OCI-LY1 (cell line): ENCODE data around the gene ALG3.

Experiments
- H2AFZ ChIP-seq: fragments of 200-600 bp; sonication (generic), shearing (Covaris generic); 2 replicates; pipeline ENCODE4 v1.6.0; 2014; ENCODE audit warnings: antibody characterized with exemption, mild to moderate bottlenecking, low read length
- H3F3A ChIP-seq: fragments of 200-600 bp; sonication (generic), shearing (Covaris generic); 2 replicates; pipeline ENCODE4 v1.6.0; 2014; ENCODE audit warnings: mild to moderate bottlenecking, antibody characterized with exemption, low read length, moderate library complexity; ENCODE audit not compliant: insufficient read depth
- H3K27ac ChIP-seq: fragments of 200-600 bp; sonication (generic); 2 replicates; pipeline ENCODE4 v1.5.1; 2014; ENCODE audit warnings: low read length, mixed run types, mild to moderate bottlenecking, low read depth; ENCODE audit not compliant: poor library complexity, severe bottlenecking
- H3K27me3 ChIP-seq: fragments of 200-600 bp; sonication (generic); 2 replicates; pipeline ENCODE4 v1.6.0; 2014; ENCODE audit warnings: antibody characterized with exemption, mild to moderate bottlenecking, low read length, moderate library complexity; ENCODE audit not compliant: insufficient read depth
- H3K36me3 ChIP-seq: fragments of 200-600 bp; sonication (generic); 2 replicates; pipeline ENCODE4 v1.6.1; 2014; ENCODE audit warnings: mild to moderate bottlenecking, antibody characterized with exemption, low read length, moderate library complexity, mixed read lengths; ENCODE audit not compliant: insufficient read depth
- H3K4me1 ChIP-seq: fragments of 200-600 bp; sonication (generic); 2 replicates; pipeline ENCODE4 v1.5.1; 2014; ENCODE audit warnings: mild to moderate bottlenecking, low read length, moderate library complexity; ENCODE audit not compliant: insufficient read depth, severe bottlenecking
- H3K4me2 ChIP-seq: fragments of 200-600 bp; sonication (generic), shearing (Covaris generic); 2 replicates; pipeline ENCODE4 v1.6.1; 2014; ENCODE audit warnings: low read length
- H3K4me3 ChIP-seq: fragments of 200-600 bp; sonication (generic); 2 replicates; pipeline ENCODE4 v1.5.1; 2014; ENCODE audit warnings: low read length, low read depth, mild to moderate bottlenecking, mixed read lengths; ENCODE audit not compliant: poor library complexity, severe bottlenecking
- H3K79me2 ChIP-seq: fragments of 200-600 bp; shearing (Covaris generic); 2 replicates; pipeline ENCODE4 v1.6.1; 2016; ENCODE audit warnings: mixed run types, low read length, mixed read lengths; ENCODE audit not compliant: insufficient read depth
- H3K9ac ChIP-seq: fragments of 200-600 bp; sonication (generic), shearing (Covaris generic); 2 replicates; pipeline ENCODE4 v1.6.1; 2014; ENCODE audit warnings: mild to moderate bottlenecking, low read length, mixed read lengths
- H3K9me2 ChIP-seq: fragments of 200-600 bp; sonication (generic), shearing (Covaris generic); 2 replicates; pipeline ENCODE4 v1.6.1; 2014; ENCODE audit warnings: low read depth, mild to moderate bottlenecking, low read length, mixed read lengths
- H3K9me3 ChIP-seq: fragments of 200-600 bp; shearing (Covaris generic); 2 replicates; pipeline ENCODE4 v1.6.1; 2014; ENCODE audit warnings: low read length, mixed read lengths
- H4K20me1 ChIP-seq: fragments of 200-600 bp; sonication (generic), shearing (Covaris generic); 2 replicates; pipeline ENCODE4 v1.6.0; 2016; ENCODE audit warnings: mild to moderate bottlenecking, low read length; ENCODE audit not compliant: insufficient read depth
- CTCF ChIP-seq: fragments of 200-600 bp; sonication (generic), shearing (Covaris generic); IDR thresholded peaks from 2 replicates; pipeline ENCODE4 v1.5.1; 2017; ENCODE audit warnings: mild to moderate bottlenecking, antibody characterized with exemption, low read length, moderate library complexity, mixed read lengths
- EZH2 ChIP-seq: fragments of 200-600 bp; sonication (generic), shearing (Covaris generic); IDR thresholded peaks from 2 replicates; pipeline ENCODE4 v1.8.0; 2017; ENCODE audit warnings: borderline replicate concordance, mixed run types, mild to moderate bottlenecking, antibody characterized with exemption, low read length, moderate library complexity, mixed read lengths

ALG3 gene

GRCh38 chr3:184289426-184289938 lies 40.7 kb upstream of the ALG3 start:
- H3K36me3 ChIP-seq, result no peaks in the 10 kb centered on the region
- no peaks in the 10 kb centered on the region for H3K9me2 ChIP-seq
- peaks cover 7% of the 10 kb centered on the region; the same call in 1 of the 2 replicates for H3K27me3 ChIP-seq
- TF ChIP-seq CTCF (peak; percentile 98), EZH2 (no peak)
- no peak overlapping the region for H3K9ac ChIP-seq
- no peak overlapping the region for H3K27ac ChIP-seq
- H3K4me2 ChIP-seq, result no peak overlapping the region
- no peaks in the 10 kb centered on the region for H3K4me1 ChIP-seq
- H3K4me3 ChIP-seq, result no peak overlapping the region
- no peaks in the 10 kb centered on the region for H4K20me1 ChIP-seq
- H3K9me3 ChIP-seq, result no peaks in the 10 kb centered on the region
- no peak overlapping the region for H2AFZ ChIP-seq
- no peaks in the 10 kb centered on the region for H3K79me2 ChIP-seq
- H3F3A ChIP-seq, result no peaks in the 10 kb centered on the region

GRCh38 chr3:184284696-184285095 lies 35.9 kb upstream of the ALG3 start:
- TF ChIP-seq EZH2 (no peak), CTCF (peak; percentile 62)
- H3K79me2 ChIP-seq, result no peaks in the 10 kb centered on the region
- H3K27me3 ChIP-seq, result peaks cover 7% of the 10 kb centered on the region; the same call in 1 of the 2 replicates
- no peak overlapping the region for H2AFZ ChIP-seq
- no peak overlapping the region for H3K4me2 ChIP-seq
- H3K9me3 ChIP-seq, result no peaks in the 10 kb centered on the region
- H3K36me3 ChIP-seq, result no peaks in the 10 kb centered on the region; the same call in 1 of the 2 replicates
- no peaks in the 10 kb centered on the region for H3K4me1 ChIP-seq
- no peaks in the 10 kb centered on the region for H3K9me2 ChIP-seq
- no peaks in the 10 kb centered on the region for H3F3A ChIP-seq
- H3K9ac ChIP-seq, result no peak overlapping the region
- H3K27ac ChIP-seq, result no peak overlapping the region
- H3K4me3 ChIP-seq, result no peak overlapping the region
- H4K20me1 ChIP-seq, result no peaks in the 10 kb centered on the region

GRCh38 chr3:184283681-184284080 lies 34.9 kb upstream of the ALG3 start:
- Histone ChIP-seq H3K27ac (no peak overlapping the region), H3K4me2 (no peak overlapping the region), H3K27me3 (peaks cover 7% of the 10 kb centered on the region; the same call in 1 of the 2 replicates), H3F3A (no peaks in the 10 kb centered on the region), H3K4me3 (no peak overlapping the region), H3K4me1 (no peaks in the 10 kb centered on the region), H3K9me2 (no peaks in the 10 kb centered on the region), H3K79me2 (no peaks in the 10 kb centered on the region), H2AFZ (no peak overlapping the region), H3K9me3 (no peaks in the 10 kb centered on the region), H3K9ac (no peak overlapping the region), H3K36me3 (no peaks in the 10 kb centered on the region; the same call in 1 of the 2 replicates), H4K20me1 (no peaks in the 10 kb centered on the region)
- TF ChIP-seq CTCF (no peak), EZH2 (no peak)
